AG09309 (cell line): Measurements from ENCODE around the gene EPHA7.

Experiments
- DNase-seq: peaks from one replicate; pipeline ENCODE4 v3.0.0-alpha.2; 2010; ENCODE audit warnings: low read depth
- H3K4me3 ChIP-seq: 2 replicates; pipeline ENCODE4 v1.5.1; 2011; ENCODE audit warnings: mild to moderate bottlenecking, low read depth, low read length, moderate library complexity; ENCODE audit not compliant: control insufficient read depth
- CTCF ChIP-seq: IDR thresholded peaks from 2 replicates; pipeline ENCODE4 v1.5.1; 2011; ENCODE audit warnings: mild to moderate bottlenecking, low read depth, low read length, inconsistent platforms; ENCODE audit not compliant: insufficient read depth, control insufficient read depth; ENCODE audit errors: missing control alignments

EPHA7 gene

GRCh38 chr6:93260881-93261280 lies 158.5 kb downstream of the EPHA7 start:
- TF ChIP-seq CTCF = no peak
- no peak overlapping the region for H3K4me3 ChIP-seq
- DNase-seq = no peak

GRCh38 chr6:93259332-93259731 lies 160.0 kb downstream of the EPHA7 start:
- DNase-seq = no peak
- TF ChIP-seq CTCF = no peak

GRCh38 chr6:93252930-93253329 lies 166.4 kb downstream of the EPHA7 start:
- TF ChIP-seq CTCF = no peak
- no peak overlapping the region for H3K4me3 ChIP-seq
- no peak for DNase-seq

More at GRCh38 chr6:93259332-93259731, 160.0 kb downstream of the EPHA7 start:
- H3K4me3 ChIP-seq = no peak overlapping the region

- no peak overlapping the region for H3K4me3 ChIP-seq
- no peak for TF ChIP-seq CTCF
- DNase-seq = no peak
Measured at GRCh38 chr6:93248631-93249030, 170.7 kb downstream of the EPHA7 start.

GRCh38 chr6:93243231-93243778 lies 176.1 kb downstream of the EPHA7 start:
- TF ChIP-seq CTCF = no peak
- DNase-seq = no peak
- H3K4me3 ChIP-seq = no peak overlapping the region

GRCh38 chr6:93242049-93242448 lies 177.3 kb downstream of the EPHA7 start:
- no peak for TF ChIP-seq CTCF
- no peak for DNase-seq
- H3K4me3 ChIP-seq = no peak overlapping the region

GRCh38 chr6:93238632-93239031 lies 180.7 kb downstream of the EPHA7 start:
- DNase-seq = no peak
- no peak overlapping the region for H3K4me3 ChIP-seq
- TF ChIP-seq CTCF = no peak
